Muscle of arm (tissue), 12 donors: ENCODE results near the gene RTN4R. TPM values are rescaled to one million over a fixed set of nuclear protein-coding genes. Genes with fewer than 3 reads are reported as not detected.

Experiments
- DNase-seq: peaks from one replicate; pipeline ENCODE4 v3.0.0-alpha.2; 2013
- polyA plus RNA-seq, 12 donors: library from polyadenylated mRNA; unstranded; fragments of 120-200 nt; gene quantifications; one replicate each; pipeline ENCODE4 v1.2.1, GENCODE V29; 2013; ENCODE audit not compliant: insufficient read length in 12 of 12

Gene RTN4R
- polyA plus RNA-seq, 12 donors: 5.5 to 23.9 (median 9.7) TPM; not detected in 1

DNA sequence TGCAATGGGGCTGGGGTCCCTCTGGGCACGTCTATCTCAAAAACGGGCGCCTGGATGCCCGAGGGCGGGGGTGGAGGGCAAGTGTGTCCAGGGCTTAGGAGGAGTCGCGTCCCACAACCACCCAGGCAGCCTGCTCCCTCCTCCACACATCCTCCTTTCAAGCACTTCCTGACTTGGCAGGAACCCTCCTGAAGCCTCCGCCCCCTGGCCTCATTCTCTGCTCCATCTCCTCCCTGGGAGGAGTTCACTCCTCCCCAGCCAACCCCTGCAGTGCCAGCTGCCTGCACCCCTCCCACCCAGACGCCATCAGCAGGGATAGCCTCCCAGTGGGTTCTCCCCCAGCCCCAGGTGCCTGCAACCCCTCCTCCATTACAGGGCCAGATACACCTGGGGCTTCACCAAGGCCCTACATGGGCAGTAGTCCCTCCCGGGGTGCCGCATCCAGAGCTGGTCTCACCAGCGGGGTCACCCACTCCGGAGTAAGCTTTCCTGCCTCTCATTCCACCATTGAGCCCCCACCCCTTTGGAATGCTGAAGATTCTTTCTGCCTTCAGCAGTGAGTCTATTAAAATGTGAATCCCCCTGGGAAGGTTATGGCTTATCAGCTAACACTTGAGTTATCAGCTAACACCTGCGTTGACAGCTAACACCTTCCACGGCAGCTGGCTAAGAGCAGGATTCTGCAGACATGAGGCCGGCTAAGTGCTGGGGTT is 24.4 kb downstream of the RTN4R start:
- DNase-seq: peak; percentile 84

GRCh38 chr22:20243176-20243536 is 25.0 kb downstream of the RTN4R start:
- DNase-seq: no peak

DNA sequence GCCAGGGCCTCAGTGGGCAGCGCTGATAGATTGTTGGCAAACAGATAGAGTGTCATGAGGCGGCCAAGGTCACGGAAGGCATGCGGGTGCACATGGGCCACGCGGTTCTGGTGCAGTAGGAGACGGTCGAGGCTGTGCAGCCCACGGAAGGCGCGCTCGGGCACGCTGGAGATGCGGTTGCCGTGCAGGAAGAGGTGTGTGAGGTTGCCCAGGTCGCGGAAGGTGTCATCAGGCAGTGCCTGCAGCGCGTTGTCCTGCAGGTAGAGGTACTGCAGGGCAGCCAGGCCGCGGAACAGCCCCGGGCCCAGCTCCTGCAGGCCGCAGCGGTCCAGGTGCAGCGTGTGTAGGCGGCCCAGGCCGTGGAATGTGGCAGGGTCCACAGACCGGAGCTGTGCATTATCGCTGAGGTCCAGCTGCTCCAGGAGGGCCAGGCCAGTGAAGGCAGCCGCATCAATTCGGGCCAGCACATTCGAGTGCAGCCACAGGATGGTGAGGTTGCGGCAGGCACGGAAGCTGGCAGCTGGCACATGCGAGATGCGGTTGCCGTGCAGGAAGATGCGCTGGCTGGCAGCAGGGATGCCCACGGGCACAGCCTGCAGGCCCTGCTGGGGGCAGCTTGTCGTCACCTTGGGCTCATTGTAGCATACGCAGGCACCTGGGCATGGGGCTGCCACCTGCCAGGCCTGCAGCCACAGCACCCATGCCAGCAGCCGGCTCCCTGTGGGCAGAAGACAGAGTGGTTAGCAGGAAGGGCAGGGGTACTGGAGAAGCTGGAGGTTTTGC is 25.5 kb downstream of the RTN4R start:
- no peak for DNase-seq

GRCh38 chr22:20241579-20242392 is 26.3 kb downstream of the RTN4R start:
- DNase-seq: no peak

DNA sequence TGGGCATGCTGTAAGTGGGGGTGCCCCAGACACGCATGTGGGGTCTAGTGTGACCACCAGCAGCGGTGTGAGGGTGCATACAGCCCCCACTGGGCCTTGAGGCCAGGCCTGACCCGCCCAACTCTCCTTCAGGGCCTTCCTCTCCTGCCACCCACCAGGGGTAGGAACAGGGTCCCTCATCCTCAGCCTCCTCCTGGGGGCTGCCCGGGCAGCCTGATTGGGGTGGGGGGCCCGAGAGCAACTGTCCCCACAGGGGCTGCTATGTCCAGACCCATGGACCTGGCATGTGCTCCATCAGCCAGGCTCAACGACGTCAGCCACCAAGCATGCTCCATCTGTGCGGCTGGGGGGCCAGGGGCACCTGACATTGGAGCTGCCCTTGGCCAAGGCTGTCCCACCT is 27.2 kb downstream of the RTN4R start:
- DNase-seq: no peak

DNA sequence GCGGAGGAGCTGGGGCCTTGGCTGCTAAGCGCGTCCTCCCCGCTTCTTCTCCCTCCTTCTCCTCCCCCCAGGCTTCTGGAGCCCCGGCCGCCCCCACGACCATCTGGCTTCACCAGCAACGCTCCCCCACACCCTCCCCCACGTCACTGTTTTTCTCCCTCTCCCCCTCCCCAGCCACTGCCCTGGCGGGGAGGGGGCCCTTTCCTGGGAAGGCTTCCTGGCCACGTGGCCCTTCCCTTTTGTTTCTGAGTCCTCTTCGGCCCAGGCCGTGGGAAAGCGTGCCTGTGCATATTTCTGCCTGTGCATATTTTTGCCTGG is 27.7 kb downstream of the RTN4R start:
- peak; percentile 78 for DNase-seq

- DNase-seq: no peak
Observed at GRCh38 chr22:20239676-20240446, 28.3 kb downstream of the RTN4R start.

- DNase-seq: peak; percentile 80
Observed at GRCh38 chr22:20238901-20239675, 29.0 kb downstream of the RTN4R start.

GRCh38 chr22:20238536-20238900 is 29.6 kb downstream of the RTN4R start:
- DNase-seq: no peak

DNA sequence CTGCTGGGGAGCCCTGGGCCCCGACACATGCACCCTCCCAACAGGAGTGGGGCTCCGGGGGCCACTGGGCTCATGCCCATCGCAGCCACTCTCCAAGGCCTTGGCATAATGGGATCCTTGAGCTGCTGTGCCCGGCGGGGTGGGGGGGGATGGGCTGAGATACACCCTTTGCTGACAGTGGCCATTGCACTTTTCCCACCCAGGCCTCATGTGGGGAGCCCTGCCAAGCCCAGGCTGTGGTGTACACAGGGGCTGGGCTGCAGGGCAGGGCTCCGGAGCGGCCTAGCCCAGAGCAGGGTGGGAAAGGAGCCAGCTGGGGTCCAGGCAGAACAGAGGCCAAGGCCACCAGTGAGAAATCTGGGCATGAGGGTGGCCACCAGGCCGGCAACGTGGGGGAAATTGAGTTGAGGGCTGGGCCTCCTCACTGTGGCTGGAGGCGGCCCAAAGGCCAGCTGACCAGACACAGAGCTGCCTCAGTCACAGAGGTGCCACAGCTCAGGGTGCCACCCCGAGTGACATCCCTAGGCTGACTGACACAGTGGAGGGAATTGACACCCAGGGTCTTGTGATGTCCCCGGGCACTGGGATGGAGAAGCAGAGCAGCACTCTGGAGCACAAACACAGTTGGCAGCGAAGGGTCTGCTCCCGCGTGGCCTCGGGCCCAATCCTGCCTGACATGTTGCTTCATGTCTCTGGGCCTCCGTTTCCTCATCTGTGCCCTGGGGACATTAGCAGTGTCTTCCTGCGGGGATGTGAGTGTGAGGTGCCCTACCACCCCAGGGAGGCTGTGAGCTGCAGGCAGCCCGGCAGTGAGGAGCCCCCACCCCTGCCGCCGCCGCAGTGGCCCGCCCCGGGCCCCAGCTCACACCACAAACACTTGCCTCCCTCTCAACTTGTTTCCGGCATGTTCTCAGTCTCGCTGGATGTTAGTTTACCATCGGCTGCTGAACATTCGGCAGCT is 30.4 kb downstream of the RTN4R start:
- no peak for DNase-seq

DNA sequence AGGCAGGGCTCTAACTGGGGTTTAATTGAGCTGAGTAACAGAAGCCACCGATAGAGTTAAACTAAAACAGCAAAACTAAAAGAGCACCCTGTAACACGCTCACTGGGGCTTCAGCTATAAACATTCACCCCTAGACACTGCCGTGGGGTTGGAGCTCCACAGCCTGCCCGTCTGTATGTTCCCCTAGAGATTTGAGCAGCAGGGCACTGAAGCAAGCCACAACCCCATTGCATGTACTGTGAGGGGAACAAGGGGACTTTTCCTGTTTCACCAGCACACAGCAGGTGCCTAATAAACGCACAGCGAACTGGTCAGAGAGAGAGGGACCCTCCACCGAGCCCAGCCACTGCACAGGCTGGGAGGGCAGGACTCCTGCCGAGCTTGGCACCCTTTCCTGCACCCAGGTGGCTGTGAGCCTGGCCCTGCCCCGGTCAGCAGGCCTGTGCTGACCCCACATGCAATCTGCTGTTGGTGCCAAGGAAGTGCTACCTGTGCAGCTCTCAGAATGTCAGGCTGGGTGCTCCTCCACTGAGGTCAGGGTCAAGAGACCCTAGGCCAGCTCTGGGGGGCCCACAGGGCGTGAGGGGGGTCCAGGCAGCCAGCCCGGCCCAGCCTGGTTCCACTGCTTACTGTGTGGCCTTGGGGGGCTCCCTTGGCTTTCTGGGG is 31.9 kb downstream of the RTN4R start:
- no peak for DNase-seq

GRCh38 chr22:20235389-20235991 is 32.6 kb downstream of the RTN4R start:
- no peak for DNase-seq

GRCh38 chr22:20234760-20235388 is 33.2 kb downstream of the RTN4R start:
- DNase-seq: no peak

GRCh38 chr22:20234314-20234682 is 33.8 kb downstream of the RTN4R start:
- DNase-seq: no peak

GRCh38 chr22:20233351-20234313 is 34.5 kb downstream of the RTN4R start:
- no peak for DNase-seq

- no peak for DNase-seq
Observed at GRCh38 chr22:20232781-20233180, 35.3 kb downstream of the RTN4R start.

DNA sequence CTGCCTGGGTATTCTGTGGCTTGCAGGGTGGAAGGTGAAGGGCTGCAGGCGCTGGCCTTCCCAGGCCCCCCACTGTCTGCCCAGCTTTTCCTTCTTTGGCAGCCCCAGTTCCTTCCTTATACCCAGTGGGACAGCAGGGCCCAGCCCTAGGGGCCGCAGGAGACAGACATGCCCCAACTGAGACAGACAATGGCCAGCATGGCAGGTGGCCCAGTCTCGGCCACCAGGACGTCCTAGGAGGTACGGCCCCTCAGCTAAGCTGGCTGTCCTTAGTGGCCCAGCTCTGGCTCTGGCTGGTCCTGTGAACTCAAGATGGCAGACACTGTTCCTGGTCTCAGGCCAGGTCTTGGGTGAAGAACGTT is 35.9 kb downstream of the RTN4R start:
- no peak for DNase-seq
